ENCODE measurements around the gene EXD3.
"Not testable (repeated sequence)": the region's sequence is repeated elsewhere in the genome, so short reads cannot be mapped to it uniquely, and the experiment has no call there.

The EXD3 gene

DNA sequence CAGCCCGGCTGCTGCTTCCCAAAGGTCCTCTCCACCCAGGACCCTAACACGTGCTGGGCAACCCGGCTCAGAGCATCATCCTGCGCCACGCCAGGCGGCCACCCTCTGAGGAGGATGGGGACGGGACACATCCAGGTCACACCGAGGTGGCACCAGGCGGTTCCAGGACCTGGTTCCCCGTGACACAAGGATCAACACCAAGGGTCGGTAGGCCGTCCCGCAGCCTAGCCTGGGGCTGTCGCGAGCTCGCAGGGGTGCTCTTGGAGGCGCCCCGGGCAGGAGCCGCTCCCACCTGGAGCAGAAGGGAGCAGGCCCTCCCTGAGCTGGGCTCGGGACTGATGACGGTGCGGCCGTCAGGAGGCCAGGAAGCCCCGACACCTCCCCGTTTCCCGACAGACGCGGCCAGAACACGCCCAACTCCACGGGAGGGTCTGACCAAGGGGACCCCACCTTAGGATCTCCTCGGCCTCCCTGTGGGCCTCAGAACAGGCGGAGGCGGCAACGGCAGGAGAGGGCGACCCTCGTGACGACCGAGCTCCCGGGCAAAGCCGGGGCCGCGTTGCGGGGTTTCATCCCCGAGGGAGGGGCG lies 6.3 kb downstream of the EXD3 start:
- peak overlapping the region in 6 of 7 experiments; percentile 19 to 32 (median 28) for H3K4me3 ChIP-seq
- peak overlapping the region in 5 of 21 experiments; percentile 4 to 51 (median 33) for H3K27ac ChIP-seq

DNA sequence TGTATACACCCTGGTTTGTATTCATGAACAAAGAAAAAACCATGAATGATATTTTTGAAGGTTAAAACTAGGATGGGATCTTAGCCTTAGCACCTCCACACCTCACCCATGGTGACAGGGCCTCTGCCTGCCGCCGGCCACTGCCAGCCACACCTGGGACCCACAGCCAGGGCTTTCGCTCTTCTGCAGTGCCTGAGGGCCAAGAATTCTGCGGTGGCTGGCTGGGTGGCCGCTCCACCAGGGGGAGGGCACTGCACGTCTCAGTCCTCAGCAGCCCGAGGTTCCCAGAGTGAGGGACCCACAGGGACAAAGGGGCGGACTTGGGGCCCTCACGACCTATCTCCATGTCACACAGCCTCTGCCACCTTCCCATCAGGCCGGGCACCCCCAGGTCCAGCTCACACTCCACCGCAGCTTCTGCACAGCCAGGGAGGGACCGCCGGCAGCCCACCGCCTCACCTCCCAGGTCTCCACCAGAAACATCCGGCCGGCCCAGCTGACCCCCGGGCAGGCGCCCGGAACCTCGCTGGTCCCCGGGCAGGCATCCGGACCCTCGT lies 6.9 kb downstream of the EXD3 start:
- Histone ChIP-seq H3K4me3 (no peak overlapping the region), H3K27ac (no peak overlapping the region)

- Histone ChIP-seq H3K27ac (no peak overlapping the region), H3K4me3 (no peak overlapping the region)
These were observed 7.5 kb downstream of the EXD3 start for GRCh38 chr9:137415451-137415850.

DNA sequence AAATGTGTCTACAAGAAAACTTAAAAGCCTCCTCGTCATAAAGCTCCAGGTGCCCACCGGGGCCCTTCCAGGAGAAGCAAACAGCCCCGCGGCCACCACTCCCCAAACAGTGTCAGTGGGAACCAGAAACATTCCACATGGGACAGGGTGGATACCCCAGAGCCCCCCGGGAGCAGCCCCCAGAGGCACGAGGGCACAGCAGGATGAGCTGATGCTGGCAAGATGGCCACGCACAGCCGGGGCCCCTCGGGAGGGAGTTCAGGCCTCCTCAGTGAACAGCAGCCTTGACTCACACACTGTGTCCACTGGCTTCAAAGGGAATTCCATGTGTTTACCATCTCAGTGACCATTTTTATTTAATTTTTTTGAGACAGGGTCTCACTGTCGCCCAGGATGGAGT lies 10.5 kb downstream of the EXD3 start:
- H3K27ac ChIP-seq: peak overlapping the region in 13 of 21 experiments; percentile 23 to 85 (median 64)

GRCh38 chr9:137411645-137412380 lies 11.1 kb downstream of the EXD3 start:
- Histone ChIP-seq H3K27ac (peak overlapping the region in 16 of 21 experiments; percentile 23 to 85 (median 58)), H3K4me3 (no peak overlapping the region)

More for the DNA sequence above, 10.5 kb downstream of the EXD3 start:
- no peak overlapping the region for H3K4me3 ChIP-seq

DNA sequence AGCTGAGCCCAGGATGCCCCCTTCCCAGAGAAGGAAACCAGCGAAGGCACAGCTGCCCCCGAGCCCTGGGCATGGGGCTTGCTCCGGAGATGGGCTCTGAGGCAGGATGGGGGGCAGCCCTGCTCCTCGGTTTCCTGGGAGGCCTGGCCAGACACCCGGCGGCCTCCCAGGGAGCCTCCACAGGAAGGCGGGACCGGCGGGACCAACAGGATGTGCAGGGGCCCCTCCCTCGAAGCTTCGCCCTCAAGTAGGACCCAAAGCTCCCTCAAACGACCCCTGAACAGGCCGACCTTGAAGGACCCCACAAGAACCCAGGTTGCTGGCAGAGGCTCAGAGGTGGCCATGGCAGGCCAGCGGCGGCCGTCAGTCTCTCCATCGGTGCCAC lies 11.7 kb downstream of the EXD3 start:
- Histone ChIP-seq H3K4me3 (no peak overlapping the region), H3K27ac (peak overlapping the region in 12 of 21 experiments; percentile 5 to 76 (median 49))

GRCh38 chr9:137410891-137411249 lies 12.1 kb downstream of the EXD3 start:
- Histone ChIP-seq H3K27ac (peak overlapping the region in 12 of 21 experiments; percentile 5 to 76 (median 49)), H3K4me3 (no peak overlapping the region)

DNA sequence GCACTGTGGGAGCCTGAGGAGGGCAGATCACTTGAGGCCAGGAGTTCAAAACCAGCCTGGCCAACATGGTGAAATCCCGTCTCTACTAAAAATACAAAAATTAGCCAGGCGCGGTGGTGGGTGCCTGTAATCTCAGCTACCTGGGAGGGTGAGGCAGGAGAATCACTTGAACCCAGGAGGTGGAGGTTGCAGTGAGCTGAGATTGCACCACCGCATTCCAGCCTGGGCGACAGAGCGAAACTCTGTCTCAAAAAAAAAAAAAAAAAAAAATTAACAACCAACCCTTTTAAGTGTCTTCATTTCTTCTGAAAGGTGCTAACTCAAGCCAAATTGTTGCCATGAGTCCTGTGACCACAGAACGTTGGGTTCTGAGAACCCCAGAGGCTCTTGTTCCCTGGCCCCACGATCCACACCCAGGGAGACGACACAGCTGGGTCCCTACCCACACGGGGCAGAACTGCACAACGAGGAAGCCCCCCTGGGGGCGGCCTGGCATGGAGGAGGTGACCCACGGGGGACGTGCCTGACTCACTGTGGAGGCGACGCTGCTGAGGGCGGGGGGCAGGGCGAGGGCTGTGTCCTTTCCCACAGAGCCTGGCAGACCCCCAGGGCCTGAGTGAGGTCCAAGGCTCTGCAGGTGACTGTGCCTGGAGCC lies 12.6 kb downstream of the EXD3 start:
- not testable (repeated sequence) for H3K4me3 ChIP-seq
- H3K27ac ChIP-seq: peak overlapping the region in 2 of 21 experiments; percentile 26 to 71

- Histone ChIP-seq H3K27ac (no peak overlapping the region), H3K4me3 (no peak overlapping the region)
These were observed 13.4 kb downstream of the EXD3 start for GRCh38 chr9:137409515-137409914.

GRCh38 chr9:137408651-137409405 lies 14.1 kb downstream of the EXD3 start:
- H3K4me3 ChIP-seq: no peak overlapping the region
- no peak overlapping the region for H3K27ac ChIP-seq

DNA sequence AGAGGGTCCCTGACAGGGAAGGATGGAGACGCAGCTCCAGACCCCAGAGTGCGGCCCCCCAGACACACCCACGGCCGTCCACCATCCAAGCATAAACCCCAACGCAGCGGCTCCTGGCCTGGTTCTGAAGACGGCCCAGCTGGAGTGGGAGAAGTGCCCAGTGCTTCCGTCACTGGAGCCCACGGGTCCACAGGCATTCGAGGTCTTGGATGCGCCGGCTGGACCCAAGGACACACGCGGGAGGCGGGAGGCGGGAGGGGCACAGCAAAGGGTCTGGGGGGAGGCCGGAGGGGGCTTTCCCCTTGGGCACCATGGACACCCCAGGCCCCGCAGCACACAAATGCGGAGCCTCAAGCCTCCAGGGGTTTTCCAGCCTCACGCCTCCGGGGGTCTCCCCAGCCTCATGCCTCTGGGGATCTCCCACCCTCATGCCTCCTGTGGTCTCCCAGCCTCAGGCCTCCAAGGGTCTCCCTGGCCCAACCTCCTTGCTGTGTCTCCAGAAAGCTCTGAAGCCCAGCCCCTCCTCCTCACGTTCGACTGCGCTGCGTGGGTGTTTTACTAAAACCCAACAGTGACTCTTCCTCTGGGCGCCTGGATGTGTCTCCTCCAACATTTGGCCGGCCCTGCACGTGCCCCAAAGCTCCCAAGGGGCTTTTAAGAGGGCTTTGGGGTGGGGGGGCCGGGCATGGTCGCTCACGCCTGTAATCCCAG lies 15.2 kb downstream of the EXD3 start:
- peak overlapping the region in 6 of 21 experiments; percentile 10 to 66 (median 46) for H3K27ac ChIP-seq
- peak overlapping the region in 3 of 7 experiments; percentile 20 to 25 (median 22) for H3K4me3 ChIP-seq

DNA sequence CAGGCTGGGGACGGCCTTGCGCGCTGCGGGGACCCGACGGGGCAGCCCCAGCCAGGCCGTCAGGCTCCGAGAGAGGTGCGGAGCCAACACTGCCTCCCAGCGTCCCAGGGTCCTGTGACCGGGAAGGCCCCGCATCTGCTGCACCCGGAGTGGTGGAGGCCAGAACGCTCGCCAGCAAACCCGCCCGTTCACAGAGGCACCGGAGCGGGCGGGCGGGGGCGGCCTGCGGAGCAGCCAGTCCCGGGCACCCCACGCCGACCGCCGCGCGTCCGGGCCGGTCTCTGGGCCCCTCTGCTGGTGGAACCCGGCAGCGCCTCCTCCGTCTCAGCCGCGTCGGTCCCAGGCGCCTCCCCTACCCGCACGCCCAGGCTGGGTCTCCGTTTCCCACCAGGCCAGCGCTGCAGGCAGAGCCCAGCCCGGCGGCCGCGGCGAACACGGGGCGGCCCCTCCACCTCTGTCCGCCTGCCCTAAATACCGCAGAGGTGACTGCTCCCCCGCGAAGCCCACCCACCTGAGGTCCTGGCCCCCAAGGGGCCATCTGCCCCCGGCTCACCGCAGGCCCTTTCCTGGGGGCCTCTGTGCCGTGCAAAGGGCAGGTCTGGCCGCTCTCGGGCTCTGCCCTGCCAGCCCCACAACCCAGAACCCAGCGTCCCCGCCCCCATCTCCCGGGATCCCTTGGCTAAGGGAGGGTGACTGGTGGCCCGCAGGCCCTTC lies 15.9 kb downstream of the EXD3 start:
- peak overlapping the region; percentile 2 to 25 (median 19) for H3K4me3 ChIP-seq
- H3K27ac ChIP-seq: peak overlapping the region in 12 of 21 experiments; percentile 10 to 66 (median 32)

- Histone ChIP-seq H3K4me3 (peak overlapping the region in 4 of 7 experiments; percentile 2 to 22 (median 18)), H3K27ac (peak overlapping the region in 8 of 21 experiments; percentile 18 to 66 (median 42))
These were observed 16.7 kb downstream of the EXD3 start for GRCh38 chr9:137406085-137406760.

DNA sequence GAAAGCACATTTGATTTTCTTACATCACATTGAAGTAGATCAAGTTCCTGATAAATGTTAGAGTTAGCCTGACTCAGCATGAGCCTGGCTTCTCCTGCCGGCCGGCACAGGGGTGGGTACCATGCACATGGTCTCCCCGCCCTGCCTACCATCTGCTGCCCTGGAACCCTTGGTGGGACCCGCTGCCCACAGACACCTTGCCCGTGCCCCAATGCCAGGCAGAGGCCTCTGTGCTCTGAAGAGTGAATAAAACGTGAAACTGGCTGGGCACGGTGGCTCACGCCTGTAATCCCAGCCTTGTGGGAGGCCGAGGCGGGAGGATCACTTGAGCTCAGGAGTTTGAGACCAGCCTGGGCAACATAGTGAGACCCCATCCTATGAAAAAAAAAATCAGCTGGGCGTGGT lies 17.3 kb downstream of the EXD3 start:
- Histone ChIP-seq H3K4me3 (no peak overlapping the region), H3K27ac (no peak overlapping the region)

DNA sequence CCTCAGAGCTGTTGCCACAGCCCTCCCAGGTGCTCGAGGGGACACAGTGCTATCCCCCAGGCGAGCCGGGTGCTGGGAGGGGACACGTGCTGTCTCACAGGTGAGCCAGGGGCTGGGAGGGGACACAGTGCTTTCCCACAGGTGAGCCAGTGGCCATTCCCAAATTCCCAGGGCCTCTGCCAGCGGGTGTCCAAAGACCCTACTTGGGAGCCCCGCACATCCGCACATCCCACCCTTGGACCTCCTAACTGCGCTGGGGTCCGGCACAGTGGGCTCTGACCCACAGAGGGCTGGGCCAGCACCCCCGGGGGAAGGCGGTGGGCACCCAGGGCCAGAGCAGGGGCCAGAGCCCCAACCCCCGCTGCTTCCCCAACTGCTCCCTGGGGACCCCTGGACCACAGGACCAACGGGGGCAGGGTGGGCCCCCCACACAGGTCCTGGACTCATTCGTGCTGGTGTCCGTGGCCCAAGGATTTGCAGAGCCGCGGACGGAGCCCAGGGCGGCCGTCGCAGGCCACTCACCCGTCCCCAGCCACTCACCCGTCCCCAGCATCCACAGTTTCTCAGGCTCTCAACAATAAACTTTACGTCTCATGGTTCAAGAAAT lies 17.9 kb downstream of the EXD3 start:
- no peak overlapping the region for H3K27ac ChIP-seq

GRCh38 chr9:137403269-137403668 lies 19.7 kb downstream of the EXD3 start:
- H3K27ac ChIP-seq: no peak overlapping the region

More for the DNA sequence above, 17.9 kb downstream of the EXD3 start:
- no peak overlapping the region for H3K4me3 ChIP-seq

DNA sequence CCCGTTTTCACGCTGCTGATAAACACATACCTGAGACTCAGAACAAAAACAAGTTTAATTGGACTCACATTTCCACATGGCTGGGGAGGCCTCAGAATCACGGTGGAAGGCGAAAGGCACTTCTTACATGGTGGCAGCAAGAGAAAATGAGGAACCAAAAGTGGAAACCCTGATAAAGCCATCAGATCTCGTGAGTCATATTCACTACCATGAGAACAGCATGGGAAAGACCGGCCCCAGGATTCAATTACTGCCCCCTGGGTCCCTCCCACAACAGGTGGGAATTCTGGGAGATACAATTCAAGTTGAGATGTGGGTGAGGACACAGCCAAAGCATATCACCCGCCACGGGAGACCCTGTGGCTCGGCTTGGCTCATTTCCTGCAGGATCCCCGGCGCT lies 20.2 kb downstream of the EXD3 start:
- Histone ChIP-seq H3K4me3 (no peak overlapping the region), H3K27ac (no peak overlapping the region)

More at GRCh38 chr9:137403269-137403668, 19.7 kb downstream of the EXD3 start:
- H3K4me3 ChIP-seq: no peak overlapping the region

Data from skin epidermis (tissue), 12 donors.